ENCODE measurements around the gene ABCC5. TPM values are rescaled to one million over a fixed set of nuclear protein-coding genes. Genes with fewer than 3 reads are reported as not detected.

Gene ABCC5
- total RNA-seq, 1 donor from 2014 or later, result 10.1 TPM

DNA sequence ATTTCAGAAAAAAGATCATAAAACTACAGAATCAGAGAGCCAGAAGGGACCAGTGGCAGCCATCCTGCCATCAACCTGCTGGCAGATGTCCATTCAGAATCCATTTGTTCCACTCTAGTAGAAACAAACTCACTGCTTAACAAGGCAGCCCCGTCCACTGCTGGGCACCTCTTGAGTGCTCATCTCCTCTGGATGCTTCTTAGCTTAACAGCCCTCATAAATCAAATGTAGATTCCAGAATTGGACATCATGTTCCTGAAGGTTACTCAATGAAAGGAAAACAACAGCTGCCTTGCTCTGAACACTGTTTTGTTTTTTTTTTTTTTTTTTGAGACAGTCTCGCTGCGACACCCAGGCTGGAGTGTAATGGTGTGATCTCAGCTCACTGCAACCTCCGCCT, 37.3 kb downstream of the ABCC5 start:
- DNase-seq (ENCODE audit: low read depth in 2 of 2), result no peak

DNA sequence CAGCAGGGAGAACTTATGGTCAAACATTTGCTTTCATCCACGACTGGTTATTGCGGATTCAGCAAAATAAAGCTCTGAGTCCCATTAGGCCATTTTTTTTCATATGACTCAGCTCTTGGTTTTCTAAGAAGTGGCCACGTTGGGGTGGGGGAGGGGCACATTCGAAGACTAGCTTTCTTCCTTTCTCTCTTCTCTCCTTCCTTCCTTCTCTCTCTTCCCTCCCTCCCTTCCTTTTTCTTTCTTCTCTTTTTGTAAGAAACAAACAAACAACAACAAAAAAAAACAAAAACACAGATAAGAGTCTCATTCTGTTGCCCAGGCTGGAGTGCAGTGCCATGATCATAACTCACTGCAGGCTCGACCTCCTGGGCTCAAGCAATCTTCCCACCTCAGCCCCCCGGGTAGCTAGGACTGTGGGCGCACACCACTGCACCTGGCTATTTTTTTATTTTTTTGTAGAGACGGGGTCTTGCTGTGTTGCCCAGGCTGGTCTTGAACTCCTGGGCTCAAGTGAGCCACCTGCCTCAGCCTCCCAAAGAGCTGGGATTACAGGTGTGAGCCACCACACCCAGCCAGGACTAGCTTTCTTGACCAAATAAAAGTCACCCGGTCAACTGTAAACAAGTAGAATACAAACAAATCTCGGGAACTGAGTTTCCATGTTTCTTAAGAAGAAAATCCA, 41.6 kb downstream of the ABCC5 start:
- no peak for DNase-seq (ENCODE audit: low read depth in 2 of 2)

- no peak for DNase-seq (ENCODE audit: low read depth in 2 of 2)
These were observed 48.9 kb downstream of the ABCC5 start for GRCh38 chr3:183968666-183969245.

DNA sequence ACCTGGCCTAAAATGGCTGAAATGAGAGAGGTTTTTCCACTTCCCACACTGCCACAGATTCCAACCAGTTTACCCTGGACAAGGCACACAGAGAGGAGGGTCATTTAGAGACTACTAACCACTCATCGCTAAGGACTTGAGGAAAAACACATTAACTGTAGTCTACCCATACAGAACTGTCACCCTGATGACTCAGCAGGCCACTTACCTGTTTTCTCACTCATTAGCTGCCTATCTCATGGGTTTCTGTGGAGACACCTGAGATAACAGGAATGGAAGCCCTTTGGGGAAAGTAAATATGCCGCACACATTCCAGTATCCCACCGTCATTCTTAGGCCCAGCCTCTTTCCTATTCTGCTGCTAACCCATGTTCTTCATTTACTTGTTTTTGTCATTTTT, 50.0 kb downstream of the ABCC5 start:
- no peak for DNase-seq (ENCODE audit: low read depth in 2 of 2)

GRCh38 chr3:183966361-183966791, 51.3 kb downstream of the ABCC5 start:
- no peak for DNase-seq (ENCODE audit: low read depth in 2 of 2)

DNA sequence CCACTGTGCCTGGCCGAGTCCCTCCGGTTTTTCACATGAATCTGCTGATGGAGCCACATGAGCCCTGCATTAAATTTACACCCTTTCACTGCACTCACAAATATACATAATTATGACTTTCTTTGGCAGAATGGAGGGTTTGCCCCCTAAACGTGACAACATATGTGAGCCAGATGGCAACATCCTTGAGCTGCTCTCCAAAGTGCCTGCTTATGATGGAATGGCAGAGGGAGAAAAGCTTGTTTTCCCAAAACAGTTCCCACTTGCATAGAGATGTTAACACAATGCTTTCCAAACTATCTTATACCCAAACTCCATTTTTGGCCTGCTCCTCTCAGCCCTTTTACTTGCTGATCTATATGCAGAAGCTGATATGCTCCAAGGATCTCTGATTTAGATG, 54.9 kb downstream of the ABCC5 start:
- no peak for DNase-seq (ENCODE audit: low read depth in 2 of 2)

DNA sequence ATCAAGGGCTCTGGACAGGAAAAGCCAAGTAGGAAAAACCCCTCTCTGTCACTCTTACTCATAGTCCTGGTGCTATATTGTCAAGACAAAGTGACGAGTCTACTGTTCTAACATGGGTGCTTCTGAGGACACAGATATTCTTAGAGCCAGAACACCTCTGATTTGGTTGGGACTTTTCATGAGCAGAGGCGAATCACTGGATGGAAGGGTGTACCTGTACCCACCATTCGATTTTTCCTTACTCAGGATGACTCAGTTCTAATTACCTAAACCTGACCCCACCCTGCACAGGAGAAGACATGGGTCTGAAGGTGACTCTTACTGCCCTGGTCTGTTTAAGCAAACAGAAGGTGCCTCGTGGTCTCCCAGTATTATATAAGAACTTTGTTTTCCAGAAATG, 58.5 kb downstream of the ABCC5 start:
- DNase-seq (ENCODE audit: low read depth in 2 of 2), result no peak

GRCh38 chr3:183958775-183959174, 58.9 kb downstream of the ABCC5 start:
- no peak for DNase-seq (ENCODE audit: low read depth in 2 of 2)

DNA sequence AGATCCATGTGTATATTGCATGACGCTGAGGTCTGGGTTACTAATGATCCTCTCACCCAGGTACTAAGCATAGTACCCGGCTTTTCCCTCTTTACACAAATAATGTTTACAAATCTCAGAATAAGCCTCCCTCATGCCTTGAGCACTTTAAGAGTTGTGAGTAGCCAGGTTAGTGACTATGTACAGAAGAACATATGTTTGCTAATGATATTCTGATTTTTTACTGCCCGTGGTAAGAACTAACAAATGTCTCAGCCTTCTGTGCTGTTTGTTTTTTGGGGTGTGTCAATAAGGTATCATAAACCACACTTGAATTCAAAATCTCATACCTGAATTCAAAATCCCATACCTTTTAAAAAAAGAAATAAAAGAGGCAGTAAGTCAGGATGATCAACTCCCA, 59.5 kb downstream of the ABCC5 start:
- no peak for DNase-seq (ENCODE audit: low read depth in 2 of 2)

GRCh38 chr3:183954875-183955274, 62.8 kb downstream of the ABCC5 start:
- no peak for DNase-seq (ENCODE audit: low read depth in 2 of 2)

DNA sequence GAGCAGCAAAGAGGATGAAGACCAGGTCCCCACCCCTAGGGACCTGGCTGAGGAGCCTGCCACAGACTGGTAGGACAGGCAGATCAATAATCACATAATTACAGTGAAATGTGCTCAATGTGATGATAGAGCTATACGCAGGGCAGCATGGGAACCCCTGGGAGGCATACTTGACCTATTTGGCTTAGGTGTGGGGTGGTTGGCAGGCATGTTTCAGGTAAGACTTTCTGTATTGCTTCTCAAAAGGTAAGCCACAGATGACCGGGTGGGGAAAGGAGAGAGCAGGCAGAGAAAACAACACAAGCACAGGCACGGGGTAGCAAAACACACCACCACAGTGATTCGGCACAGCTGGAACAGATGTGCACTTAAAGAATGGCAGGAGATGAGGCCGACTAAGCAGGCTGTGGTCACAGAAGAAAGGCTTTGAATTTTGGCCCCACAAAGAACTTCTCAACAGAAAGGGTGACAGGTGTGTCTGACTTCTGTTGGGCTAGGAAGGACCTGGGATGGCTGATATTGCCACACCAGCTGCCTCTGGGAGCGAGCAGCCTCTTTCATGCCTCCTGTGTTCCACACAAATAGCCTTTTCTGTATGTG, 64.1 kb downstream of the ABCC5 start:
- no peak for DNase-seq (ENCODE audit: low read depth in 2 of 2)

- DNase-seq (ENCODE audit: low read depth in 2 of 2), result no peak
These were observed 66.2 kb downstream of the ABCC5 start for GRCh38 chr3:183951459-183951858.

DNA sequence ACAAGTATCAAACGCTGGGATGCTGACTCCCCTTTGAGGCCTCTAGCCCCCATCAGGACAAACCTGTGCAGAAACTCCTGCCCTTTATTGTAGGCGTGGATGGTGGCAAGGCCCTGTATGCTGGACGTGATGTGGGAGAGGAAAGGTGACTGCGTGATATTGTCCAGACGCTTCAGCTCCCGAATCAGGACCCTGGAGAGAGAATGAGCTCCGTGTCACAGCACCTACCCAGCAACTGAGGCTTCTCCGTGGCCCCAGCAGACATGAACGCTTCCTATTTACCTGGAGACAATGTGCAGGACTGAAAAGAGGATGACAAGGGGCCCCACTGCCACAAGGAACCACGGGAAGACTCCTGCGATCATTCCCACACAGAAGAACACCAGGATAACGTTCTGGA, 68.0 kb downstream of the ABCC5 start:
- no peak for DNase-seq (ENCODE audit: low read depth in 2 of 2)

- DNase-seq (ENCODE audit: low read depth in 2 of 2), result no peak
These were observed 71.6 kb downstream of the ABCC5 start for GRCh38 chr3:183946037-183946436.

GRCh38 chr3:183944775-183945174, 72.9 kb downstream of the ABCC5 start:
- no peak for DNase-seq (ENCODE audit: low read depth in 2 of 2)

DNA sequence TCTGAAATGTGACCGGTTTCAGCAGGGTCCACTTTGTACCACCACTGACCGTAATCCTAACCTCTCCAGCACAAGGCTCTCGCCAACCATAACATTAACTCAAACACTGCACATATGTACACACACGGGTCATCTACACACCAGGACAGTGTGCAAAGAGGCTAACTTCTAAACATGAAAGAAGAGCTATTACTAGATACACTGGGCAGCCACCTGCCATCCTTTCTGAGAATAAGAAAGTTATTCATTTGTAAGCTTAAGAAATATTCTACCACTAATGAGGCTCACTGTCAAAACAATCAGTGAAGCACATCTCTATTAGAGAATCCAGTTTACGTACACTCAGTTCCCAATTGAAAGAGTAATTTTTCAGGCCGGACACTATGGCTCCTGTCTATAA, 73.9 kb downstream of the ABCC5 start:
- no peak for DNase-seq (ENCODE audit: low read depth in 2 of 2)

- peak in 1 of 2 donors; percentile 36 for DNase-seq (ENCODE audit: low read depth in 2 of 2)
These were observed 76.5 kb downstream of the ABCC5 start for GRCh38 chr3:183941216-183941615.

- DNase-seq (ENCODE audit: low read depth in 2 of 2), result no peak
These were observed 79.9 kb downstream of the ABCC5 start for GRCh38 chr3:183937601-183938286.

GRCh38 chr3:183933160-183933559, 84.5 kb downstream of the ABCC5 start:
- no peak for DNase-seq (ENCODE audit: low read depth in 2 of 2)

- no peak for DNase-seq (ENCODE audit: low read depth in 2 of 2)
These were observed 85.8 kb downstream of the ABCC5 start for GRCh38 chr3:183931881-183932280.

DNA sequence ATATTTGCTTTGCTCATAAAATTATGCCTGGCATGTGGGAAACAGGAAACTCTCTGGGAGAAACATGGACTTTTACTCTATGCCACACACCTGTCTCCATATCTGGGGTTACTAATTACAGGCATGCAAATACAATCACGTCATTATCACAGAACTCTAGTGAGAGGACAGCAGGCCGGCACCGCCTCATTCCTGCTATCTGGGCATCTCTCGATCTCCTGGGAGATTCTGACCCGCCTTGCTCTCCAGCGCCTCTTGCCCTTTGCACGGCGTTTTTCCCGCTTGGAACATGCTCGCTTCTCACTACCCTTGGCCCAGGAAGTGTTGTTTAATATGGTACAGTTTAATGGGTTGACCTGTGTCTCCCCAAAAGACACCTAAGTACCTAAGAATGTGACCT, 87.6 kb downstream of the ABCC5 start:
- DNase-seq (ENCODE audit: low read depth in 2 of 2), result no peak

DNA sequence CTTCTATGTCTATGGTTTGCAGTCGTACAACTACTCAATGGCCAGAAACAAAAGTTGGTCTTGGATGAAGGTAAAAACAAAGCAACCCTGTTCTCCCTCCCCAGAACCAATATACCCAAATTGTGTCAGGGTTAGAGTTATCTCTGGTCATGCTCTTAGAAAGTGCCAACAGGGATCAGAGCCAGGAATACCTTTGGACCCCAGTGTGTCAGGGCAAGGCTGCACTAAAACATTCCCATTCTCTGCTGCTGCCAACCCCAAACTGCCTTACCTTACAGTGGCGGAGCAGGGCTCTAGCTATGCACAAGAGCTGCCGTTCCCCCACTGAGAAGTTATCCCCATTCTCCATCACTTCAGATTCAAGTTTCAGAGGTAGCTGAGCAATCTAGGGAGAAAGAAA, 90.6 kb downstream of the ABCC5 start:
- DNase-seq (ENCODE audit: low read depth in 2 of 2), result no peak

DNA sequence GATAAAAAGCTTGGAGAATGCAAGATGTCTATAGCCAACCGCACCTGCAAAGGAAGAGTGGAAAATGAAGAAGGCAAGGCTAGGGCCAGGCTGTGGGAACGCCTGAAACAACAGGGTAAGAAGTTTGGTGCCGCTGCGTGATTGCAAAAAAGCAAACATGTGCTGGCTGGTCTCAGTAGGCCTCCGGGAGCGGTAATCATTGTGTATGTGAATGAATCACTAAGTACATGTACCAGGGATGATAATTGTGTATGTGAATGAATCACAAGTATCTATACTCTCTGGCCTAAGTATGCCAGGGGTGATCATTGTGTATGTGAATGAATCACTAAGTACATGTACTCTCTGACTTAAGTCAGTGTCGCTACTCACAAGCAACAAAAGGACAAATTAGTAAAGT, 92.7 kb downstream of the ABCC5 start:
- no peak for DNase-seq (ENCODE audit: low read depth in 2 of 2)
